HepG2 (cell line): ENCODE data around the gene MTSS2. TPM values are rescaled to one million over a fixed set of nuclear protein-coding genes. Genes with fewer than 3 reads are reported as not detected.

ENCODE experiments used
- CHCHD3 ChIP-seq: sonication (generic); formaldehyde crosslinking; IDR thresholded peaks from 2 replicates; pipeline ENCODE4 v1.8.0; 2022; ENCODE audit warnings: mild to moderate bottlenecking, missing genetic modification reagents, moderate library complexity
- E2F5 ChIP-seq: sonication (generic); formaldehyde crosslinking; conservative IDR thresholded peaks from 2 replicates; pipeline ENCODE4 v1.4.0; 2020; ENCODE audit warnings: missing genetic modification reagents
- NFATC3 ChIP-seq: sonication (generic); formaldehyde crosslinking; IDR thresholded peaks from 2 replicates; pipeline ENCODE4 v1.5.1; 2020; ENCODE audit warnings: mild to moderate bottlenecking, missing genetic modification reagents
- PRPF4 ChIP-seq: fragments of 200-400 bp; formaldehyde crosslinking; IDR thresholded peaks from 2 replicates; pipeline ENCODE4 v1.6.1; 2016; ENCODE audit warnings: low read length, low read depth; ENCODE audit not compliant: poor library complexity, severe bottlenecking
- SALL2 ChIP-seq: sonication (generic); formaldehyde crosslinking; IDR thresholded peaks from 2 replicates; pipeline ENCODE4 v1.8.1; 2023; ENCODE audit warnings: mild to moderate bottlenecking, missing genetic modification reagents, inconsistent platforms
- SIN3A ChIP-seq: IDR thresholded peaks from 2 replicates; pipeline ENCODE4 v1.6.1; 2011; ENCODE audit warnings: low read depth, mild to moderate bottlenecking, control low read depth, low read length, borderline replicate concordance
- SRY ChIP-seq: sonication (generic); formaldehyde crosslinking; IDR thresholded peaks from 2 replicates; pipeline ENCODE4 v1.8.0; 2022; ENCODE audit warnings: mild to moderate bottlenecking, missing genetic modification reagents
- ZBTB1 ChIP-seq: sonication (generic); formaldehyde crosslinking; IDR thresholded peaks from 2 replicates; pipeline ENCODE4 v1.4.0; 2020; ENCODE audit warnings: missing genetic modification reagents, borderline replicate concordance
- ZFP1 ChIP-seq: IDR thresholded peaks from 2 replicates; pipeline ENCODE4 v1.6.1; 2016
- ZFY ChIP-seq: sonication (generic); formaldehyde crosslinking; IDR thresholded peaks from 2 replicates; pipeline ENCODE4 v1.4.0; 2020; ENCODE audit warnings: missing genetic modification reagents
- ZNF225 ChIP-seq: sonication (generic); formaldehyde crosslinking; IDR thresholded peaks from 2 replicates; pipeline ENCODE4 v1.4.0; 2020; ENCODE audit warnings: mild to moderate bottlenecking, missing genetic modification reagents
- ZNF501 ChIP-seq: sonication (generic); formaldehyde crosslinking; IDR thresholded peaks from 2 replicates; pipeline ENCODE4 v1.5.1; 2020; ENCODE audit warnings: mild to moderate bottlenecking, moderate library complexity, missing genetic modification reagents
- ZNF510 ChIP-seq: sonication (generic); formaldehyde crosslinking; IDR thresholded peaks from 2 replicates; pipeline ENCODE4 v1.4.0; 2020; ENCODE audit warnings: low read depth, mild to moderate bottlenecking, missing genetic modification reagents
- ZNF678 ChIP-seq: sonication (generic); formaldehyde crosslinking; IDR thresholded peaks from 2 replicates; pipeline ENCODE4 v1.4.0; 2020; ENCODE audit warnings: mild to moderate bottlenecking, missing genetic modification reagents
- ZNF768 ChIP-seq: sonication (generic); formaldehyde crosslinking; IDR thresholded peaks from 2 replicates; pipeline ENCODE4 v1.4.0; 2020; ENCODE audit warnings: missing genetic modification reagents
- polyA plus RNA-seq, 8 experiments: library from polyadenylated mRNA; depleted of rRNA in 3 of 8; stranded (reverse) in 7 of 8; unstranded in 1 of 8; fragments of >200 nt; fragmentation: Illumina TruSeq in 4 of 8; extraction: Trizol in 4 of 8; gene quantifications; 2 replicates each; pipeline versions ENCODE4 v1.2.1 to v1.2.3, GENCODE V29; 2011 to 2016; ENCODE audit warnings: low read depth in 4 of 8, missing spikeins in 1 of 8, mixed read lengths in 1 of 8; ENCODE audit not compliant: insufficient read depth in 1 of 8
- total RNA-seq, 5 experiments: library from RNA; depleted of rRNA; stranded (reverse); fragments of >200 nt; fragmentation: Illumina TruSeq; extraction: Trizol; gene quantifications; 2 replicates each; pipeline ENCODE4 v1.2.3, GENCODE V29; 2016; ENCODE audit warnings: low read depth in 1 of 5
- TF ChIP-seq, protein P1 (sequence below): sonication (generic); formaldehyde crosslinking; IDR thresholded peaks from 2 replicates; pipeline ENCODE4 v1.5.0; 2020; ENCODE audit warnings: mild to moderate bottlenecking, missing genetic modification reagents
- TF ChIP-seq, protein P2 (sequence below): sonication (generic); formaldehyde crosslinking; IDR thresholded peaks from 2 replicates; pipeline ENCODE4 v1.4.0; 2020; ENCODE audit warnings: missing genetic modification reagents

Gene MTSS2
- total and polyA plus RNA-seq, 2 of the 13 experiments (the other 11 are each of a cell fraction or from before 2014, with no cell fraction given), result 132 to 242 TPM

DNA sequence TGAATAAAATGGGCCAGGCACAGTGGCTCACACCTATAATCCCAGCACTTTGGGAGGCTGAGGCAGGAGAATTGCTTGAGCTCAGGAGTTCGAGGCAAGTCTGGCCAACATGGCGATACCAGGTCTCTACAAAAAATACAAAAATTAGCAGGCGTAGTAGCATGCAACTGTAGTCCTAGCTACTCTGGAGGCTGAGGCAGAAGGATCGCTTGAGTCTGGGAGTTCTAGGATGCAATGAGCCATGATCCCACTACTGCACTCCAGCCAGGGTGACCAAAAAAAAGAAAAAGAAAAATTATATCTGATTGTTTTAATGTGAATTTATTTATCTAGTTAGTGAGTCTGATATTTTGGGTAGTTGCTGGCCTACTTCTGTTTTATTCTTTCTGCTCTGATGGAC is 32.4 kb downstream of the MTSS2 start (continued):
- TF ChIP-seq, protein P1, sequence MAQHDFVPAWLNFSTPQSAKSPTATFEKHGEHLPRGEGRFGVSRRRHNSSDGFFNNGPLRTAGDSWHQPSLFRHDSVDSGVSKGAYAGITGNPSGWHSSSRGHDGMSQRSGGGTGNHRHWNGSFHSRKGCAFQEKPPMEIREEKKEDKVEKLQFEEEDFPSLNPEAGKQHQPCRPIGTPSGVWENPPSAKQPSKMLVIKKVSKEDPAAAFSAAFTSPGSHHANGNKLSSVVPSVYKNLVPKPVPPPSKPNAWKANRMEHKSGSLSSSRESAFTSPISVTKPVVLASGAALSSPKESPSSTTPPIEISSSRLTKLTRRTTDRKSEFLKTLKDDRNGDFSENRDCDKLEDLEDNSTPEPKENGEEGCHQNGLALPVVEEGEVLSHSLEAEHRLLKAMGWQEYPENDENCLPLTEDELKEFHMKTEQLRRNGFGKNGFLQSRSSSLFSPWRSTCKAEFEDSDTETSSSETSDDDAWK (CRISPR knock-in tag), result no peak
- TF ChIP-seq SRY (CRISPR knock-in tag) (no peak), CHCHD3 (CRISPR knock-in tag) (no peak), E2F5 (CRISPR knock-in tag) (no peak), ZNF225 (CRISPR knock-in tag) (no peak), ZNF768 (no peak), SIN3A (no peak), NFATC3 (CRISPR knock-in tag) (no peak), ZBTB1 (CRISPR knock-in tag) (no peak), ZNF678 (CRISPR knock-in tag) (no peak), ZFP1 (CRISPR knock-in tag) (no peak), ZNF510 (CRISPR knock-in tag) (no peak), SALL2 (CRISPR knock-in tag) (0 out of 2 replicates have a peak, but pooled peaks have one; percentile 9), PRPF4 (no peak), ZFY (CRISPR knock-in tag) (0 out of 2 replicates have a peak, but pooled peaks have one; percentile 7), ZNF501 (no peak)
- TF ChIP-seq, protein P2, sequence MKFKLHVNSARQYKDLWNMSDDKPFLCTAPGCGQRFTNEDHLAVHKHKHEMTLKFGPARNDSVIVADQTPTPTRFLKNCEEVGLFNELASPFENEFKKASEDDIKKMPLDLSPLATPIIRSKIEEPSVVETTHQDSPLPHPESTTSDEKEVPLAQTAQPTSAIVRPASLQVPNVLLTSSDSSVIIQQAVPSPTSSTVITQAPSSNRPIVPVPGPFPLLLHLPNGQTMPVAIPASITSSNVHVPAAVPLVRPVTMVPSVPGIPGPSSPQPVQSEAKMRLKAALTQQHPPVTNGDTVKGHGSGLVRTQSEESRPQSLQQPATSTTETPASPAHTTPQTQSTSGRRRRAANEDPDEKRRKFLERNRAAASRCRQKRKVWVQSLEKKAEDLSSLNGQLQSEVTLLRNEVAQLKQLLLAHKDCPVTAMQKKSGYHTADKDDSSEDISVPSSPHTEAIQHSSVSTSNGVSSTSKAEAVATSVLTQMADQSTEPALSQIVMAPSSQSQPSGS, result no peak
